Mesenchymal stem cell (in vitro differentiated cells and primary cell): ENCODE data around the gene HAUS6.
"Not testable (repeated sequence)": the region's sequence is repeated elsewhere in the genome, so short reads cannot be mapped to it uniquely, and the experiment has no call there.

ENCODE experiments used
- DNase-seq: peaks from one replicate; pipeline ENCODE4 v3.0.0-alpha.2; 2013
- H2AFZ ChIP-seq: one replicate; pipeline ENCODE4 v1.6.1; 2013; ENCODE audit warnings: low read depth, mild to moderate bottlenecking, control low read depth, inconsistent platforms, low read length, moderate library complexity
- H2AK5ac ChIP-seq: 2 replicates; pipeline ENCODE4 v1.6.1; 2013; ENCODE audit warnings: low read length, moderate library complexity, mild to moderate bottlenecking, inconsistent platforms; ENCODE audit not compliant: severe bottlenecking
- H2BK120ac ChIP-seq: one replicate; pipeline ENCODE4 v1.6.1; 2013; ENCODE audit warnings: low read depth, mild to moderate bottlenecking, inconsistent platforms, low read length, moderate library complexity
- H2BK12ac ChIP-seq, 2 experiments: one replicate each; pipeline ENCODE4 v1.6.1; 2013; ENCODE audit warnings: inconsistent platforms in 2 of 2, low read length in 2 of 2, mild to moderate bottlenecking in 2 of 2, moderate library complexity in 2 of 2, control low read depth in 1 of 2
- H2BK15ac ChIP-seq: one replicate; pipeline ENCODE4 v1.6.1; 2013; ENCODE audit warnings: mild to moderate bottlenecking, low read depth, inconsistent platforms; ENCODE audit not compliant: poor library complexity, severe bottlenecking
- H2BK5ac ChIP-seq: 2 replicates; pipeline ENCODE4 v1.6.1; 2013; ENCODE audit warnings: low read depth, mild to moderate bottlenecking, low read length, control low read depth, inconsistent platforms; ENCODE audit not compliant: poor library complexity, severe bottlenecking
- H3K14ac ChIP-seq, 2 experiments: one replicate each; pipeline ENCODE4 v1.6.1; 2013; ENCODE audit warnings: inconsistent platforms in 2 of 2, low read length in 2 of 2, control low read depth in 1 of 2, mild to moderate bottlenecking in 1 of 2, moderate library complexity in 1 of 2
- H3K18ac ChIP-seq, 2 experiments: one replicate each; pipeline ENCODE4 v1.6.1; 2013; ENCODE audit warnings: inconsistent platforms in 2 of 2, low read length in 2 of 2, control low read depth in 1 of 2, low read depth in 1 of 2, mild to moderate bottlenecking in 1 of 2
- H3K23ac ChIP-seq, 2 experiments: one replicate each; pipeline ENCODE4 v1.6.1; 2013; ENCODE audit warnings: inconsistent platforms in 2 of 2, low read length in 2 of 2, mild to moderate bottlenecking in 2 of 2, moderate library complexity in 2 of 2, control low read depth in 1 of 2
- H3K27ac ChIP-seq: 2 replicates; pipeline ENCODE4 v1.5.1; 2013; ENCODE audit warnings: mild to moderate bottlenecking, moderate library complexity, low read length, control low read depth, inconsistent platforms; ENCODE audit not compliant: poor library complexity, severe bottlenecking
- H3K27me3 ChIP-seq, 2 experiments: 2 replicates each; pipeline versions ENCODE4 v1.6.1 to v1.7.0; 2013; ENCODE audit warnings: low read length in 2 of 2, mild to moderate bottlenecking in 2 of 2, moderate library complexity in 2 of 2, control low read depth in 1 of 2, inconsistent platforms in 1 of 2; ENCODE audit not compliant: control insufficient read depth in 1 of 2, insufficient read depth in 1 of 2
- H3K36me3 ChIP-seq, 2 experiments: 2 replicates each; pipeline versions ENCODE4 v1.6.1 to v1.7.0; 2013; ENCODE audit warnings: low read length in 2 of 2, control low read depth in 1 of 2, inconsistent platforms in 1 of 2, low read depth in 1 of 2, mild to moderate bottlenecking in 1 of 2; ENCODE audit not compliant: insufficient read depth in 2 of 2, control insufficient read depth in 1 of 2
- H3K4ac ChIP-seq, 2 experiments: one replicate each; pipeline ENCODE4 v1.6.1; 2013; ENCODE audit warnings: inconsistent platforms in 2 of 2, low read length in 2 of 2, mild to moderate bottlenecking in 2 of 2, moderate library complexity in 2 of 2, control low read depth in 1 of 2, low read depth in 1 of 2
- H3K4me1 ChIP-seq: 2 replicates; pipeline ENCODE4 v1.6.1; 2013; ENCODE audit warnings: low read depth, low read length, control low read depth; ENCODE audit not compliant: control insufficient read depth, insufficient read depth
- H3K4me2 ChIP-seq: 2 replicates; pipeline ENCODE4 v1.6.1; 2013; ENCODE audit warnings: low read length, mild to moderate bottlenecking, inconsistent platforms; ENCODE audit not compliant: poor library complexity, severe bottlenecking
- H3K4me3 ChIP-seq, 2 experiments: 2 replicates each; pipeline versions ENCODE4 v1.5.1 to v1.7.0; 2013; ENCODE audit warnings: low read length in 2 of 2, mild to moderate bottlenecking in 2 of 2, control low read depth in 1 of 2, low read depth in 1 of 2; ENCODE audit not compliant: insufficient read depth in 1 of 2
- H3K79me1 ChIP-seq: replicated peaks from 2 replicates; pipeline ENCODE4 v1.6.1; 2013; ENCODE audit warnings: mild to moderate bottlenecking, control low read depth, low read length, inconsistent platforms; ENCODE audit not compliant: poor library complexity, severe bottlenecking
- H3K9ac ChIP-seq: 2 replicates; pipeline ENCODE4 v1.7.0; 2013; ENCODE audit warnings: mild to moderate bottlenecking, low read length, moderate library complexity
- H3K9me3 ChIP-seq: 2 replicates; pipeline ENCODE4 v1.7.0; 2013; ENCODE audit warnings: mild to moderate bottlenecking, low read length; ENCODE audit not compliant: control insufficient read depth
- H4K8ac ChIP-seq: one replicate; pipeline ENCODE4 v1.6.1; 2013; ENCODE audit warnings: inconsistent platforms, mild to moderate bottlenecking, low read length, moderate library complexity
- H4K91ac ChIP-seq: one replicate; pipeline ENCODE4 v1.6.1; 2013; ENCODE audit warnings: mild to moderate bottlenecking, low read length, inconsistent platforms
- WGBS: methylation state at CpG from one replicate; pipeline ENCODE4 v1.1.7; 2013; ENCODE audit warnings: mixed read lengths; 5-methylcytosine and 5-hydroxymethylcytosine counted together

HAUS6 gene

GRCh38 chr9:19116107-19116790 is 13.5 kb upstream of the HAUS6 start:
- Histone ChIP-seq H3K27me3 (no peaks in the 10 kb centered on the region), H2AFZ (no peak overlapping the region), H3K36me3 (peaks cover 22 to 76% of the 10 kb centered on the region in 2 experiments), H3K9ac (peak overlapping the region; percentile 66), H3K18ac (peak overlapping the region in 1 of 2 experiments; percentile 12), H2BK5ac (no peak overlapping the region), H3K14ac (no peak overlapping the region), H2BK15ac (no peak overlapping the region), H2AK5ac (no peak overlapping the region), H2BK120ac (no peak overlapping the region), H3K4me3 (peak overlapping the region in 1 of 2 experiments; percentile 31), H3K9me3 (no peaks in the 10 kb centered on the region), H3K4me1 (peaks cover 13% of the 10 kb centered on the region), H2BK12ac (no peak overlapping the region), H3K79me1 (peaks cover 7% of the 10 kb centered on the region), H3K4me2 (no peak overlapping the region), H3K27ac (no peak overlapping the region), H4K91ac (no peak overlapping the region), H3K23ac (no peak overlapping the region), H3K4ac (no peak overlapping the region), H4K8ac (peak overlapping the region; percentile 75)
- DNase-seq, result peak; percentile 32
- 75% methylated on average over 8 of the region's 10 CpGs for WGBS

- Histone ChIP-seq H2AFZ (no peak overlapping the region), H3K9ac (peak overlapping the region; percentile 47), H3K9me3 (no peaks in the 10 kb centered on the region), H2AK5ac (no peak overlapping the region), H4K8ac (no peak overlapping the region), H2BK15ac (no peak overlapping the region), H2BK5ac (no peak overlapping the region), H3K36me3 (peaks cover 13 to 66% of the 10 kb centered on the region in 2 experiments), H3K4me2 (no peak overlapping the region), H3K27ac (peak overlapping the region; percentile 11), H3K18ac (no peak overlapping the region), H3K14ac (no peak overlapping the region), H3K4ac (no peak overlapping the region), H3K79me1 (peaks cover under 1% of the 10 kb centered on the region), H2BK120ac (no peak overlapping the region), H4K91ac (no peak overlapping the region), H3K23ac (no peak overlapping the region), H3K4me1 (peaks cover 14% of the 10 kb centered on the region), H3K4me3 (no peak overlapping the region), H3K27me3 (no peaks in the 10 kb centered on the region), H2BK12ac (no peak overlapping the region)
- WGBS, result 92% methylated on average over 3 of the region's 3 CpGs
- no peak for DNase-seq
Observed at GRCh38 chr9:19114680-19115270, 12.1 kb upstream of the HAUS6 start.

GRCh38 chr9:19113964-19114679 is 11.4 kb upstream of the HAUS6 start:
- no peaks in the 10 kb centered on the region for H3K9me3 ChIP-seq
- H3K27me3 ChIP-seq, result no peaks in the 10 kb centered on the region
- no peak overlapping the region for H2AK5ac ChIP-seq

GRCh38 chr9:19113064-19113611 is 10.4 kb upstream of the HAUS6 start:
- H2BK120ac ChIP-seq, H3K79me1 ChIP-seq, H3K9me3 ChIP-seq, H4K8ac ChIP-seq, H2BK5ac ChIP-seq, H2BK12ac ChIP-seq, H2AK5ac ChIP-seq, H3K14ac ChIP-seq, DNase-seq, H3K27ac ChIP-seq, H2BK15ac ChIP-seq, H4K91ac ChIP-seq, H3K4ac ChIP-seq, H2AFZ ChIP-seq, H3K27me3 ChIP-seq, H3K23ac ChIP-seq, H3K4me3 ChIP-seq, H3K18ac ChIP-seq, H3K9ac ChIP-seq, H3K4me2 ChIP-seq: not testable (repeated sequence)
- 98% methylated on average over 7 of the region's 7 CpGs for WGBS
- Histone ChIP-seq H3K4me1 (peaks cover 10% of the 10 kb centered on the region), H3K36me3 (peaks cover 12 to 61% of the 10 kb centered on the region in 2 experiments)

More at GRCh38 chr9:19113964-19114679, 11.4 kb upstream of the HAUS6 start:
- no peak overlapping the region for H2AFZ ChIP-seq
- no peak overlapping the region for H3K4me3 ChIP-seq
- H2BK120ac ChIP-seq, result no peak overlapping the region
- no peak overlapping the region for H3K4ac ChIP-seq
- peaks cover 12 to 61% of the 10 kb centered on the region in 2 experiments for H3K36me3 ChIP-seq
- H3K18ac ChIP-seq, result no peak overlapping the region
- H2BK15ac ChIP-seq, result no peak overlapping the region
- peak overlapping the region; percentile 11 for H3K27ac ChIP-seq
- H3K79me1 ChIP-seq, result no peaks in the 10 kb centered on the region
- no peak overlapping the region for H2BK12ac ChIP-seq
- H2BK5ac ChIP-seq, result no peak overlapping the region
- H3K23ac ChIP-seq, result no peak overlapping the region
- peak overlapping the region; percentile 47 for H3K9ac ChIP-seq
- 87% methylated on average over 9 of the region's 12 CpGs for WGBS
- no peak overlapping the region for H4K91ac ChIP-seq
- H3K14ac ChIP-seq, result no peak overlapping the region
- no peak overlapping the region for H4K8ac ChIP-seq
- peak; percentile 47 for DNase-seq
- peaks cover 13% of the 10 kb centered on the region for H3K4me1 ChIP-seq
- H3K4me2 ChIP-seq, result no peak overlapping the region
